AG04449 (cell line): ENCODE data around the gene CD9.

ENCODE experiments used
- CTCF ChIA-PET: fragments of 350-600 bp; formaldehyde crosslinking; extraction: SDS; loops from one replicate; lab custom pipeline; 2021; ENCODE audit warnings: antibody characterized with exemption; lab: Yijun Ruan, JAX
- POLR2A ChIA-PET: fragments of 400-600, 350-600 bp; formaldehyde crosslinking; extraction: SDS; loops from one replicate; lab custom pipeline; 2020; ENCODE audit warnings: antibody characterized with exemption, inconsistent platforms; lab: Yijun Ruan, JAX
- DNase-seq: peaks from one replicate; pipeline ENCODE4 v3.0.0-alpha.2; 2010; ENCODE audit warnings: low read depth, low spot score
- H3K4me3 ChIP-seq: 2 replicates; pipeline ENCODE4 v1.5.1; 2011; ENCODE audit warnings: low read depth, mild to moderate bottlenecking, control low read depth, low read length
- CTCF ChIP-seq: IDR thresholded peaks from one replicate; pipeline ENCODE4 v1.5.1; 2011; ENCODE audit warnings: mild to moderate bottlenecking, moderate library complexity, low read length, control low read depth, inconsistent platforms; ENCODE audit not compliant: insufficient read depth; ENCODE audit errors: missing control alignments

Gene CD9

GRCh38 chr12:6266971-6267721, 66.9 kb downstream of the CD9 start:
- POLR2A ChIA-PET: no interaction called here
- no peak for DNase-seq
- CTCF ChIA-PET: interaction anchor here (1.8 kb wide), 1 partner anchor 72 kb away, joined by 8 read pairs; no protein-coding TSS in a partner anchor
- no peak for TF ChIP-seq CTCF
- H3K4me3 ChIP-seq: no peak overlapping the region

- no peak overlapping the region for H3K4me3 ChIP-seq
- TF ChIP-seq CTCF: no peak
- CTCF ChIA-PET: interaction anchor here (0.7 to 1.8 kb wide), 7 partner anchors 10 to 280 kb away, joined by 3 to 8 read pairs (median 4); no protein-coding TSS in a partner anchor
- POLR2A ChIA-PET: no interaction called here
- DNase-seq: no peak
These were observed 68.4 kb downstream of the CD9 start for GRCh38 chr12:6268484-6269157.

DNA sequence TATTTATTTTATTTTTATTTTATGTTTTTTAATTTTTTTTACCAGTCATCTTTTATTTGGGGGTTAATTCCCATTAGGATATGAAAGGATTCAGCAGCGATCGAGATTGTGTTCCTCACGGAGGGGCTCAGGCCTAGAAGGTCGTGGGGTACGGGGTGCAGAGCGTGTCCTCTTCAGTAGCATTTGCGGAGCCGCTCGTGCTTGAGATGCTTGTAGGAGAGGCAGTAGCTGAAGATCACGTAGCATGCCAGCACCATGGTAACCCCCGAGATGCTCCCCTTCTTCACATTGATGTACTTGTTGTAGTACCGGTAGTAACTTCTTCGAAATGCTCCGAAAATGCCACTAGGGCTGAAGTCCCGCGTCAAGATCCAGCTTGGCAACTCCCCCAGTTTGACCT, 69.8 kb downstream of the CD9 start:
- ChIA-PET CTCF (interaction anchor here (1.0 kb wide), 1 partner anchor 9 kb away, joined by 3 read pairs; no protein-coding TSS in a partner anchor), POLR2A (no interaction called here)
- H3K4me3 ChIP-seq: no peak overlapping the region
- no peak for TF ChIP-seq CTCF
- DNase-seq: no peak

DNA sequence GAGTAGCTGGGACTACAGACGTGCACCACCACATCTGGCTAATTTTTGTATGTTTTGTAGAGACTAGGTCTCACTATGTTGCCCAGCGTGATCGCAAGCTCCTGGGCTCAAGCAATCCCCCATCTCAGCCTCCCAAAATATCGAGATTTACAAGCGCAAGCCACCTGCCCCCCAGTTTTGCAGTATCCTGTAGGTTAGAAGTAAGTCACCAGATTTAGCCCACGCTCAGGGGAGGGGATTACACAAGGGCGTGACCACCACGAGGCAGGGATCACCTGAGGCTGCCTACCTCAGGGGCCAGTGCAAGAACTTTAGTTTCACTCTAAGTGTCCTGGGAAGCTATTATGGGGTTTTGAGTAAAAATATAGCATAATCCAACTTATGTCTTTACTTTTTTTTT, 71.1 kb downstream of the CD9 start:
- POLR2A ChIA-PET: no interaction called here
- no peak for TF ChIP-seq CTCF

DNA sequence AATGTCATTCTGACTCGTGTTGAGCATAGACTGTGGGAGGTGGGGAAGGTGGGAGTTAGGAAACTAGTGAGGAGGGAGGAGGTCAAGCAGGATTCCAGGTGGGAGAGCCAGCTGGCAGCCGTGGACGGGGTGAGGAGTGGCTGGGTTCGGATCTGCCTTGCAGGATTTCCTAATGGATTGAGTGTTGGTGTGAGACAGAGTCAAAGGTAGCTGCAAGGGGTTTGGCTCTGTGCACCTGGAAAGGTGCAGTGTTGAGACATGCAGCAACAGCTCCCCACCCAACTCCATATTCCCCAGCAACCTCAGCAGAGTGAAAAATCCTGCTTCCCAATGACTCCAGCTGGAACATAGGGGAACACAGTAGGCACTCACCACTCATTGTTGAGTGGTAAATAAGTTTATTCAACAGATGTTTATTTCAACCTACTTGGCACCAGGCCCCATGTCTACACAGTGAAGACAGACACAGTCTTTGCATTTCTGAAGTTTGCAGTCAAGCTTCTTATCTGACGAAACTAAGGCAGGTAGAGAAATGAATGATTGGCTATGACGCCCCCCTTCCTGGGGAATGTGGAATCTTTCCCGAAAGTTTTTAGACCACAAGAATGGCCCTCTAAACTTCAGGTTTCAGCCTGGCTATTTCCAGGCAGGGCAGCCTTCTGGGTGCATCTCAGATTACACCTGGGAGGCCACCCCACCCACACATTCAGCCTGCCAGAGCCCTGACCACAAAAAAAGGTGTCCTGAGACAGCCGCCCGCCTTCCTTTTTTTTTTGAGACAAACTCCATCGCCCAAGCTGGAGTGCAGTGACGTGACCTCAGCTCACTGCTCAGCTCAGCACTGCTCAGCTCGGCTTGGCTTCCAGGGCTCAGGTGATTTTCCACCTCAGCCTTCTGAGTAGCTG, 72.4 kb downstream of the CD9 start:
- no peak for TF ChIP-seq CTCF
- no peak for DNase-seq

More for the DNA sequence above, 71.1 kb downstream of the CD9 start:
- no peak for DNase-seq
- no peak overlapping the region for H3K4me3 ChIP-seq
- CTCF ChIA-PET: interaction anchor here (1.4 kb wide), 1 partner anchor 14 kb away, joined by 5 read pairs; no protein-coding TSS in a partner anchor

More for the DNA sequence above, 72.4 kb downstream of the CD9 start:
- CTCF ChIA-PET: interaction anchor here (1.6 to 8.8 kb wide), 3 partner anchors 12 to 73 kb away, joined by 5 to 246 read pairs (median 32); partner anchors contain the start of gene CD9
- POLR2A ChIA-PET: no interaction called here
- H3K4me3 ChIP-seq: no peak overlapping the region
